Epidermal melanocyte (primary cell): Measurements from ENCODE around the gene PRR30.

Experiments used
- DNase-seq: peaks from one replicate; pipeline ENCODE4 v3.0.0; 2011; ENCODE audit warnings: low spot score; ENCODE audit not compliant: insufficient read length

The PRR30 gene

DNA sequence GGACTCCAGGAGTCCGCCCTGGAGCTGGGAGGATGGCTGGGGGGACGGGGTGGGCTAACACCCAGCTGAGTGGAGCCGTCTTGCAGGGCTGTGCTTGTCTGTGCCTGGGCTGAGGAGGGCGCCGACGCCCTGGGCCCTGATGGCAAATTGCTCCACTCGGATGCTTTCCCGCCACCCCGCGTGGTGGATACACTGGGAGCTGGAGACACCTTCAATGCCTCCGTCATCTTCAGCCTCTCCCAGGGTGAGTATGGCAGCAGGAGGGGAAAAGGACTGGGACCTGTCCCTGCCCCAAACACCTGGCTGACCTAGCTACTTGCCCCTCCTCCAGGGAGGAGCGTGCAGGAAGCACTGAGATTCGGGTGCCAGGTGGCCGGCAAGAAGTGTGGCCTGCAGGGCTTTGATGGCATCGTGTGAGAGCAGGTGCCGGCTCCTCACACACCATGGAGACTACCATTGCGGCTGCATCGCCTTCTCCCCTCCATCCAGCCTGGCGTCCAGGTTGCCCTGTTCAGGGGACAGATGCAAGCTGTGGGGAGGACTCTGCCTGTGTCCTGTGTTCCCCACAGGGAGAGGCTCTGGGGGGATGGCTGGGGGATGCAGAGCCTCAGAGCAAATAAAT lies 39.8 kb downstream of the PRR30 start:
- DNase-seq, result no peak

DNA sequence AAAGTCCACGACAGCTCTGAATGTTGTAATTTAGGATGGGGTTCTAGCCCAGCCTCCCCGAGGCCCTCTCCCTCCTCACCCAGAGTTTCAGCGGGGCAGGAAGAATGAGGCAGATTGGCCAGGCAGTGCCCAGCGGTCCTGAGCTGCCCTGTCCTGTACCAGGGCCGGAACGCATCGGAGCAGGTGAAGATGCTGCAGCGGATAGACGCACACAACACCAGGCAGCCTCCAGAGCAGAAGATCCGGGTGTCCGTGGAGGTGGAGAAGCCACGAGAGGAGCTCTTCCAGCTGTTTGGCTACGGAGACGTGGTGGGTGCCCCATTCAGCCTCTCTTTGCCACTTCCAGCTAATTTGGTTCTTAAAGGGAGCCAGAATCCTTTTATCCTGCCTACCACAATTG lies 41.9 kb downstream of the PRR30 start:
- DNase-seq, result no peak

DNA sequence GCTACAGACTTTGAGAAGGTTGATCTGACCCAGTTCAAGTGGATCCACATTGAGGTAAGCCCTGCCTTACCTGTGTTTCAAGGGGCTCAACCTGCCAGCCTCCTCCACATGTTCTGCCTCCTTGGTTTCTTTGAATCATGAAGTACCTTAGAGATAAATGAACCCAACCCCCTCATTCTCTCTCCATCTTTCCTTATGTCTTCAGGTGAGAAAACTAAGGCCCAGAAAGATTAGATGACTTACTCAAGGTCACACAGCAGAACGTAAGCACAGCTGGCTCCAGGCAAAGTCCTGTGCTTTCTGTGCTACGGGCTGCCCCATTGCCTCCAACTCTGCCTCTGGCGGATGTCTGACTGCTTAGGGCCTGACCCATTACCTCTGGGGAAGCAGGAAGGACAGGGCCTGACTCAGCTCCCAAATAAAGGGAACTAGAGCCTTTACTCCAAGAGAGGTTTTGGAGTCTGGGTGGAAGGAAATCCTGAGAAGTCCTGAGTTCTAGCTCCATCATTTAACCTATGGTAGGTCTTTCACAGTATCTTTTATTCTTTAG lies 42.4 kb downstream of the PRR30 start:
- no peak for DNase-seq

DNA sequence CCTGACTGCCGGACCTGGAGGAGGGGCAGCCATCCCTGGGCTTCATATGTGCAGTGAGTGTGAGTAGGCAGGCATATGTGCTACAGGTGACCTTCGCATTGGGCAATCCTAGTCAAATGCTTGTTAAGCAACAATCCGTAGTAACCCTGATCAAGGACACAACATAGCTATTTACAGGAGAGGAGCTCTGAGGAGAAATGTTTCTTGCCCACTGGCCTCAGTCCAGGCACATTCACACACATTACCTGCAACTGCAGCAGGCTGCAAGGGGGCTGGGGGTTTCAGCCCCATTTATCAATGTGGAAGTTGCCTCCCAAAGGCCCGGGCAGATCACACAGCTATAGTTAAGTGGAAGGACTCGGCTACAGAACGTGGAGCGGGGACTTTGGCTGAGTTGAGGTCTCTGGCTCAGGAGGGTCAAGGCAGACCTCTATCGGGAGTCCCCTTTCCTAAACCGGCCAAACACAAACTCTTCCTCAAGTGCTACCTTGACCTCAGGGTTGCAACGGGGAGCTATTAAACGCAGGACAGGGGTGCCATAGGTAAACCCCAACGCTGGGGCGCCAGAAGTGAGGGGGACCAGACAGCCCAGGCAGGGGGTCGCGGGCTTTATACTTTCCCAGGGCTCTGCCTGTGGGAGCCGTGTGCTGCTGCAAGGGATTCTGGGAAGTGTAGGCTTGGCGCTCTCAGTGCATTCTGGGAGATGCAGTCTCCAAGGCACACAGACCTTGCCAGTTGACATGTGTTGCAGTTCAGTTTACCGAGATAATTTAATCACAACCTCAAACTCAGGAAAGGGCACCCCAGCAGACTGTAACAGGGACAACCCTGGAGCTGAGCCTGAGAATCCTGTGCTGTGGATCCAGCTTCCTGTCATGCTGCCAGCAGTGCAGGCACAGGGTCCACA lies 43.2 kb downstream of the PRR30 start:
- DNase-seq, result peak; percentile 84

DNA sequence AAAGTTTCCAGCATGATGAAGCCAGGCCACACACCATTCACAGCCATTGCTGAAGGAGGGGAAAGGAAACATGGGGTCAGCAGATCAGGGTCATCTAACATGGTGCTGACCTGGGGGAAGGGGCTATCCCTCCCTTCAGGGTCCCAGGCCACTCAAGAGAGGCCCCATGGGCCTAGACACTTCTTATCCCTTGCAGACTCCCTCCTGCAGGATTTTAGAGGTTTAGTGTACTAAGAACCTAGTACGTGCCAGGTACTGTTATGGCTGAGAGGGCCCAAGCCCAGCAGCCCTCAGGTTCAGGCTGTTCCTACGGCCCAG lies 43.8 kb downstream of the PRR30 start:
- no peak for DNase-seq

DNA sequence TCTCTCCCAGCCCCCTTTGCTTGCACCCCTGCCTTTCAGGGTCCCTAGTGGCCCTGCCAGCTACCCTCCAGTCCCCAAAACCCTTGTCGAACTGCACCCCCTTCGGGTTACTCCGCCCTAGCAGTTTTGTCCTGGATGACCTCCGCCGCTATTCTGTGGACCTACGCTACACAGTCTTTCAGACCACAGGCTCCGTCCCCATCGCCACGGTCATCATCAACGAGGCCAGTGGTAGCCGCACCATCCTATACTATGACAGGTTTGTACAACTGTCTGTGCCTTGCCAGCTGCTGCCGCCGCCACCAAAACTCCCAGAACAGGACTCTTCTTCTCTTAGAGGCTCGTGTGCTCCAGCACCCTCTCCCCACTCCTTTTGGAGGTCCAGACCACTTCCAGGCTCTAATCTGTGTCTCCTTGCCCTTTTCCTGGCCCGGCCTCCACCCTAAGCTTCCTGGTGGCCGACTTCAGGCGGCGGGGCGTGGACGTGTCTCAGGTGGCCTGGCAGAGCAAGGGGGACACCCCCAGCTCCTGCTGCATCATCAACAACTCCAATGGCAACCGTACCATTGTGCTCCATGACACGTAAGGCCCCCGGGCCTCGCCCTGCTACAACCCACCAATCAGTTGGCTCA lies 44.7 kb downstream of the PRR30 start:
- DNase-seq, result no peak

DNA sequence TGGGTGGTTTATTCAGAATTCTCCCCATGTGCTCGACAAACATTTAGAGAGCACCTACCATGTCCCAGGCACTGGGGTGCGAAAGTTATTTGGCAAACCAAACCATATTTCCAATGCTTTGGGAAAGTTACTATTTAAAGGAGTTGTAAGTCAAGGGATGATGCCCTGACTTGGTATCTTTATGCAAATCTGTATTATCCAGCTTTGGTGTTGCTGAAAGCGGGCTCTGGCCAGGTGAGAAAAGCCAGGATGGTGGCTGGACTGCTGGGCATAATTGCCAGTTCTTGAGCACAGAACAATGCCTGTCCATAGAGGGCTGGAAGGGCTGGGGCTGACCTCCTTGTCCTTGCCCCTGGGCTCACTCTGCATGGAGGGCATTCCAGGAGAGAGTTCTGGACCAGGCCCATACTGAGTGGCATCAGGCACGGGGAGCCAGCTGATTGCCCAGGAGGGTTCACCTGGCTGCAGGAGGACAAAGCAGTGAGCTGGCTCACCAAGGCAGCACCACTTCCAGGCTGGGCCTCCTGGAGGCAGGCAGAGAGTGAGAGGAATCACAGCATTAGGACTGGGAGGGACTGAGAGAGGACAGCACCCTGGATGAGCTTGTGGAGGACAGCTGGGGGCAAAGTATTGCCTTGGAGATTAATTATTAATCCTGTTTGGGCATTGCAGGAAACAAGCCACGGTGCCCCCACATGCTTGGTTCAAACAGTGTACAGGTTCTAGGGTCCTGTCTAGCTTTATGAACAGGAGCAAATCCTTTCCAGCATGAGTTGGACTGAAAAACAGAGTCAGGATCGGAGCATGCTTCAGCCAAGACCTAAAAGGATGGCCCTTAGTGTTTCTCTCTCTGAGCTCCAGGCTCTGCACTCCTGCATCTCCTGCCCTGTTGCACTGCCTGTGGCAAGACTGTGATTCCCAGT lies 45.5 kb downstream of the PRR30 start:
- no peak for DNase-seq

DNA sequence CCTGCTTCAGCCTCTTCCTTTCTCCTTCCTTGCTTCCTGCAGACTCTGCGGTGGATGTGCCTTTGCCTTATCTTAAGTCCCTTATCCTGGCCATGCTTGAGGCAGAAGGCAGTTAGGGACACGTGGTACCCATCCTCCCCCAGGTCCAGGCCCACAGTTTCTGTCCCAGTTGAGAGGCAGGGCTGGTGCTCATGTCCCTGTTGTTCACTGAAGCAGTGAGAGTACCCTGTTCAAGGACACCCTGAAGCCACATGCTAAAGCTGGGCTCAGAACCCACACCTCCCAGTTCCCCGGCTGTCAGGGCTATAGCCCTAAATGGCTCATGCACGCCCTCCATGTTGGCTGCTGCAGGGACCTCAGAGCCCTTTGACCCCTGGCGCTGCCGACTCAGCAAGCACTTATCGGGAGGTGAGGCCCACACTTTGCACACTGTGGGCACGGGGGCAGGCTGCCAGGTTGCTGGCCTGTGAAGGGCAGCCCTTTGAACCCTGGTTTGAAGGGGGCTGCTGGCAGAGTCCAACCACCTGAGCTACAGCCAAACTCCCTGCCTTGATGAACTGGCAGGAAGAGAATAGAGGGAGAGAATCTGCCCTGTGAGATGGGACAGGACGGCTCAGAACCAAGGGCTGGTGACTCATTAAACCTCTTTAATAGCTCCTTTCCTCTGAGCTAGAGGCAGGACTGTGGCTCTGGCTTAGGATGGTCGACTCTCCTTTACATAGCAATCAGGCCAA lies 46.3 kb downstream of the PRR30 start:
- DNase-seq, result no peak

DNA sequence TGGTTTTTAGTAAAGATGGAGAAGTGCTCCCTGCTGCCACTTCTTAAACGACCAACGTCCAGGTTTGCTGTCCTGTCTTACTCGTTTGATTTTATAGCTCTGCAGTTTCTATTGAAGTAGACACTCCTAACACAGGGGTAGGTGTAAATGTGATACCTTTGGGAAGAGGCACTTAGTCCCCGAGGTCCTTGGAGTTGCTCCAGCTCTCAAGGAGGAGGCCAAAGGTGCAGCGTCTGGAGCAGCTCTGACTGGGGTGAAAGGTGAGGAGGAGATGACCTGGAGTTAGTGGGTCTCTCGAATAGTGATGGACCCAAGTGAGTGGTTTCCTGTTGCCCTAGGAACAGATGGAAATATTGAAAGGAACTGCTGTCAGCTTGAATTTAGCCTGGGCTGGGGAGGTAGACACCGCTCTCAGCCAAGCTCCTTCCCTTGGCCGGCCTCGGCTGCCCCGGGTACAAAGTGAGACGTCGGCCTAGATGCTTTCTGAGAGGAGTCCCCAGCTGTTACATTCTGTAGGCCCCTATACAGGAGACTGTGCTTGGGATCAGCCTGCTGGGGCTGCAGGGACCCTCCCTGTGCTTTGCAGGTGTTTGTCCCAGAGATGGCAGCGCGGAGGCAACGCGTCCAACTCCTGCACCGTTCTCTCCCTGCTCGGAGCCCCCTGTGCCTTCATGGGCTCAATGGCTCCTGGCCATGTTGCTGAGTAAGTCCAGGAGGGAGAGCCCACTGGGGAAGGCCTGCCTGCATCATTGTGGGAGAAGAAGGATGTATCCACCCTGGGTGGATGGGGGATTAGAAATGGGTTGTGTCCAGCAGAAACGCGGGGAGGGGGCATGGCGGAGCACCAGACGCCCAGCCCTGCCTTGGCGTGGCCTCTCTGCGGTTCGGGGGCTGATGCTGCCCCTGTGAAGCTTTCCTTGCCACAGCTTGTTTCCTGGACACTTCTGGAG lies 47.2 kb downstream of the PRR30 start:
- no peak for DNase-seq

DNA sequence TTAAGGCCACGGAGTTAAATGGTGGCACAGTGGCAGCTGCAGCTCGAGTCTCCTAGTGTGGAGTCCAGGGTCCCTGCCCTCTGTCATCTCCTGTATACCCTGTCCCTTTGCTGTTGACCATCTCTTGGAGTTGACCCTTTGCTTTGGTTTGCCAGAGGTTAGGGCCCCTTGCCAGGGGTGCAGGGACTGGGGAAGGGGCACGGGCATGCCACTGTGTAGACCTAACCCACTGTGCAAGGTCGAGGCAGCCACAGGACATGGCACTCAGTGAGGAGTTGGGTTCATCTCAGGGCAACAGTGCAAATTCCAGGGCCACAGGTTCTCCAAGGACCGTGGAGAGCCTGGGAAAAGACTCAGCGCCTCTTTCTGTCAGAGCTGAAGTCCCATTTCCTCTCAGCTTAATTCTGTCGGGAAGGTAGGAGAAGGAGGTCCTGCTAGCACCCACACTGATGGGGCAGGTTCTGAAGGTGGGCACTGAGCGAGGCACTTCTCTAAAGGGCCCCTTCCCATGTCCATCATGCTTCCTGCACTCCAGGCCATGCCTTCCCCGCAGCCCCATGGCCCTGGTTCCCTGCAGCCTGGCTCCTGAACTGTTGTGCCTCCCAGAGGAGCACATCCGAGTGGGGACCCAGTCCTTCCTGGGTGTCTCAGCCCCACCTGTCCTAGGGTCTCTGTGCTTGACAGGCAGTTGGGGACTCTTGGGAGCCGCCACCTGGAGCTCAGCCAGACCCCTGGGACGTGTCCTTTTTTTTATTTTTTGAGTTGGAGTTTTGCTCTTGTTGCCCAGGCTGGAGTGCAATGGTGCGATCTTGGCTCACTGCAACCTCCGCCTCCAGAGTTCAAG lies 49.9 kb downstream of the PRR30 start:
- no peak for DNase-seq

DNA sequence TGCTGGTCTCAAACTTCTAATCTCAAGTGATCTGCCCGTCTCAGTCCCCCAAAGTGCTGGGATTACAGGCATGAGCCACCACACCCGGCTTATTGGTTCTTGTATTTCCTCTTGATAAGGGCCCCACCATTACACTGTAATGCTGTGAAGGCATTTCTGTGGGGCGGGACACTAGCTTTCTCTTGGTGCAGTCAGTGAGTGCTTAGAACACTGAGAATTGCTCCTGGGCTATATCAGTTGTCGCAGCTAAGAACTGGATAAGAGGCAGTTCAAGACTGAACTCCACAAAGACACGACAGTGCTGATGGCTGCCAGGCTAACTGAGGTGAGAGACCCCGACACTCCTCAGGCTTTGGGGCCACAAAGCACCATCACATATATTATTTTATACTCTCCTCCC lies 50.6 kb downstream of the PRR30 start:
- DNase-seq, result no peak

DNA sequence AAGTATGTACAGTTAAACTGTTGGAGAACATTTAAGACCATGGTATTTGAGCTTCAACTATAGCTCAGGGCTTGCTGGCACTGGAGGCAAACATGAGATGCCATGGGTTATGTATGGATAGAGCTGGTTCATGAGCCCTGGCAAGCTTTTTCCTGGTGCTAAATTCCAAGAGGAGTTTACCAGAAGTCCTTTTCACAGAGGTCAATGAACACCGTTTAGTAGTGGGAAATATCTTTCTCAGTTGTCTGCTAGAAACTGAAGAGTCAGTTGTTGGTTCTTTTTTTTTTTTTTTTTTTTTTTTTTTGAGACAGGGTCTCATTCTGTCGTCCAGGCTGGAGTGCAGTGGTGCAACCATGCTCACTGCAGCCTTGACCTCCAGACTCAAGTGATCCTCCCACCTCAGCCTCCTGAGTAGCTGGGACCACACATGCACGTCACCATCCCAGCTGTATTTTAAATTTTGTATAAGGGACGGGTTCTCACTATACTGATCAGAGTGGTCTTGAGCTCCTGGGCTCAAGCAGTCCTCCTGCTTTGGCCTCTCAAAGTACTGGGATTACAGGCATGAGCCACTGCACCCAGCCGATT lies 51.3 kb downstream of the PRR30 start:
- no peak for DNase-seq
